Cardiac septum (tissue), 1 donor: ENCODE results near the gene ACAP2. TPM values are rescaled to one million over a fixed set of nuclear protein-coding genes. Genes with fewer than 3 reads are reported as not detected.
A peak's percentile ranks its signal among the peaks of the same experiment; 100 is the strongest.
"Not testable (repeated sequence)": the region's sequence is repeated elsewhere in the genome, so short reads cannot be mapped to it uniquely, and the experiment has no call there.

Experiments
- DNase-seq: peaks from one replicate; pipeline ENCODE4 v3.0.0-alpha.2; 2020; ENCODE audit warnings: low spot score
- intact Hi-C: fragments of 100-400 bp; cut with DNase I; formaldehyde crosslinking; loops from one replicate; pipeline ENCODE4 v1.14.0; 2022
- total RNA-seq: library from RNA; stranded (reverse); fragmentation: NEBNext Ultra II Directional; extraction: Animal tissue kit (Norgen Biotek cat#: 25700); gene quantifications from one replicate; pipeline ENCODE4 v1.2.1, GENCODE V29; 2021
- donor health status: DM: no; HTN: no; CAD: no.

The ACAP2 gene
- total RNA-seq, 1 donor from 2014 or later: 20.0 TPM

DNA sequence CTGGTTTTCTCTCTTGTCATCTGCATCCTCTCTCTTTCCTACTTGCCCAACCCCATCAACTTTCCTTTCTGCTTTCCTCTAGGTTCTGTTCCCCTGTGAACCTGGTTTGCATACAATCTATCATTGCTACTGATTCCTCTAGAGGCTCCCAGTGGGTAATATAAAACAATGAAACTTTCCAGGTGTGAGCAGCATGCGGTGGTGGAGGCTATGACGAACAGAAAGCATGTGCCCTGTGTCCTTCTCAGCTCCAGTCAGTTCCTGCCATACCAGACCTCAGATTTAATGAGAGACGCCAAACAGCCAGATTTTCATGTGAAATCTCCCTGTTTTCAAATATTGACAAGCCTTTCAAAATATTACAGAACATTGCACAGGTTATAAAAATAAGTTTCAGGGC, 3.5 kb upstream of the ACAP2 start:
- intact Hi-C loops: no loop called here
- no peak for DNase-seq

DNA sequence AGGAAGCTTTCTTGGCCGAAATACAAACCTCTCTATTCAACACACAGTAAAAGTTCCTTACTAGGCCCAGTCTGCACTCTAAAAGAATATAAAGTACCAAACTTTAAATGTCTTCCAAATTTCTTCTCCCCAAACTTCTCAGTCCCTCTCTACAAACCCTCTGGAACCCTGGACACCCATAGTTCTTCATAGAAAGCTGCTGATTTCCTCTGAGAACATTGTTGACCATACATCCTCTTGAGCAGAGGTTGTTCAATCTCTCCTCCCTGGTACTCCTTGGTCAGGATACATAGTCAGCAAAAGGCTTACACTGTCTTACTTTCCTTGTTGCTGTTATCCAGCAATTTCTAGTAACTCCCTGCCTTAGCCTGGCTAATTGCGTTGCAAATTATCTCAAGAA, 3.1 kb upstream of the ACAP2 start:
- intact Hi-C loops: no loop called here
- no peak for DNase-seq

DNA sequence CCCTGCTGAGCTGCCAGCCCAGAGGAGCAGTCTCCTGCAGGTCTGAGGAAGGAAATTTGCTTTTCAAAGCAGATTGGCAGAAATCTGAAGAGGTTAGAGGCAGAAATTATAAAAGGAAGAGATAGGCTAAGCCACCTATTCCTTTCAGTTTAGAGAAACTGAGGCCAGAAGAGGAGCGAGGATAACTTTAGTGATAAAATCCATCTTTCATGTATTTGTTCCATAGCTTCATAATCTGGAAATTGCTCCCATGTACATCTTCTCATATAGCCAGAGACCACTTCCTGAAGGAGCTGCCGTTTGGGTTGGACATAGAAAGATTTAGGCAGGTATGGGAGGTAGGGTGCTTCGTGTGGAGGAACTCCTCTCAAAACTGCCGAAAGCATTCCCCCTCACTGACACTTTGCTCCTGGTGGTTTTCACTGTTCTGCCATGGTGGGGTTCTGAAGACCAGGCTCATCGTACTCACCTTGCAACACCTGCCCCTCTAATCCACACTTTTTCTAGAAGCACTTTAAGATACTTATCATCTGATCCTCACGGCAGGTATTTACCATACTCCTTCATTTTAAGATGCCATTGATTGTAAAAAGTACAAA, 670 bp upstream of the ACAP2 start:
- DNase-seq: no peak
- intact Hi-C loops: loop anchor here (5.0 kb wide), 1 partner anchor 171 kb away; the partner anchor contains the start of gene XXYLT1

DNA sequence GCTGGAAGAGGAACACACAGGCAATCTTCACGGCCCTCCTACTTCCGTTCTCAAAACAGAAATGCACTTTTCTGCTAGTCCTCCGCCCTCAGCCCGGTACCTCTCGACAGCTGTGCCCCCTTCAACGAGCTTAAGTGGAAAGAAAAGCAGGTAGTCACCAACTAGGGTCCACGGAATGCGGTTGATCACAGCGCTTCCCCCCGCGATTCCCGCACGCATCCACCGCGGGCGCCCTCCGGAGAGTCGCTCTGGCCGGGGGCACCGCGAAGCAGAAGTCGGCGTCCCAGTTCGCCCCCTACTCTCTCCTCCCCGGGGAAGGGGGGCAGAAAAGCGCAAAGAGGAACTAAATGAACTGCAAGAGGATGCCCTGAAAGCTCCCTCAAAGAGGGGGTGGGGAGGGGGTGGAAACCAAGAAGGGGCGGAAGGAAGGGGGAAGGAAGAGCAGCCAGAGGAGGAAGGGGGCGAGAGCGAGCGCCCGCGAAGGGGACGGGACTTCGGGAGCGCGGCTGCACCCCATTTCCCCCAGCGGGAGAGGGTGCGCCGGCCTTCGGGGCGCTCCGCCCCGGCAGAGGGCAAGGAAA, 738 bp downstream of the ACAP2 start:
- intact Hi-C loops: loop anchor here (5.0 kb wide), 1 partner anchor 170 kb away; the partner anchor contains the start of gene XXYLT1
- DNase-seq: peak; percentile 81

DNA sequence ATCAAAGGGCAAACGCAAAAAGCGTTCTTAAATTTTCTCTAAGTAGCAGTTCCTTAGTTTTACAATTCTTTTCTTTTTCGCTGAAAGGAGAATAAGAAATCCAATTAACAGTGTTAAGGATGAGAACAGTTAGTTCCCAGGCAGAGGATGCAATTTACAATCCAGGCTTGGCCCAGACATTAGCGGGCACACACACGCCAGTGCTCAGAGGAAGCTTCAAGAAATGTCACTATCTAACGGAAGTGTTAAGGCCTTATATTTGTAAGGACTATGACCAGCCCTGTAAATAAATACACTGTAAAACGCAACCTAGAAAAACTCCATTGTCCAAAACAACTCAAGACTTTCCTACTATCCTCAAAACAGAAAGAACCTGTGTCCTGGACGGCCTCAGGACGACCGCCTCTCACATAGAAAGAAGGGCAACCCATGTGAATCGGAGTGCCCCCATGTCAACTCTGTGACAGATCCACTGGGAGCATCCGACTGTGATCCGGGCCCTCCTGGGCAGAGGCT, 1.3 kb downstream of the ACAP2 start:
- DNase-seq: no peak
- intact Hi-C loops: loop anchor here (5.0 kb wide), 1 partner anchor 169 kb away; the partner anchor contains the start of gene XXYLT1

DNA sequence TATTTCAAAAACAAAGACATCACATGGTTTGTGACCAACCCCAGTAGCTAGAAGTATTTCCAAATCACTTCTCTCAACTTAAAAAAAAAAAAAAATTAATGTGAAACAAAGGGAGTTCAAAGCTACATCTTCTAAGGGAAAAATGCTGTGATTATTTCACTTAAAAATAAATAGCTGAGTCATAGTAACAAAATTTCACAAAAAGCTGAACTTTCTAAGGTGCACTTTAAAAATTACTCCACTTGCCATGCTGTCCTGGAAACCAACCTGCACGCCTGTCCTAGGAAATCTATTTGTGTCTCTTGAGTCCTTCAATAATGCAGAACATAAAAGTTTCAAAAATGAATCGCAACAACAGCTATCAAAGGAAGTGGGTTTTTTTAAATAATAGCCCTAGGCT, 1.8 kb downstream of the ACAP2 start:
- no peak for DNase-seq
- intact Hi-C loops: loop anchor here (5.0 kb wide), 1 partner anchor 169 kb away; the partner anchor contains the start of gene XXYLT1

DNA sequence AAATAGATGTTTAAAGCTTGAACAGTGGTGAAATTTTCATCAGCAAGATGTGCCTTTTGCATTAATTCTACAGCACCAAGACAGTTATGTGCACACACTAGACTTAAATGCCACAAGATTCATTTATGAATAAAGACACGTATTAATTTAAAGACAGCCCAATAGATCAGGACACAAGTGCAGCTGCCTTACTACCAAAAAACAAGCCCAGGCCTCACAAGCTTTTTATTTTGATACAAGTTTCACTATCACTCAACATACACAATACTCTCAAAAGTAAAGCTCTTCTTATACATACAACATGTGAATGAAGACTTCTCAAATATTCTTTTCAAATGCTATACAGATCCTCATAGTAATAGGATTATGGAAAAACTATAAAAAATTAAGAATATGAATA, 2.4 kb downstream of the ACAP2 start:
- DNase-seq: no peak
- intact Hi-C loops: loop anchor here (5.0 kb wide), 1 partner anchor 168 kb away; the partner anchor contains the start of gene XXYLT1

DNA sequence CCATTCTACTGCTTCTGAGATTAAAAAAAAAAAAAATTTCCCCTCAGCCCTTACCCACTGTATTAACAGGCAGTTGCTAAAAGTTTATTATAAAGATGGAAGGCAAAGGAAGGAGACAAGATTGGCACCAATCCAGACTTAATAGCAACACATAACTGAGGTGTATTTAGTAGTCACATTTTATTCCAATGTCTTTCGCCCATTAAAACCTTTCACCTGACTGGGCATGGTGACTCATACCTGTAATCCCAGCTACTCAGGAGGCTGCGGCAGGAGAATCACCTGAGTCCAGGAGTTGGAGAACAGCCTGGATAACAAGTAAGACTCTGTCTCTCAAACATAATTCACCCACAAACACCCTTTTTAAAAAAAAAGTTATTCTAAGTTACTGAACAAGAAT, 4.4 kb downstream of the ACAP2 start:
- intact Hi-C loops: no loop called here
- DNase-seq: no peak

DNA sequence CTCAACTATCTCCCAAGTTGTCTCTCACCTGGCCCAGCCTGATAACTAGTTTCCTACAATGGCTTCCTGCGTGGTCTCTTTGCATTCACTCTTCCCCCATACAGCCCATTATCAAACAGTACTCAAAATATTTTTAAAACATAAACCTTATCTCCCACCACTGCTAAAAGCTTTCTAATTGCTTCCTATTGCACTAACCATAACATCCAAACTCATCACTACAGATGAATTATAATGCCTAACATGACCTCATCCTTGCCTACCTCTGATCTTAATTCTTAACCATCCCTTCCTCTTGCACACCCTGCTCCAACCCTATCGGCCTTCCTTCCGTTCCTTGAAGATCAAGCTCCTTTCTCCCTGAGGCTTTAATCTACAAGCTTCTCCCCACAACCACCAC, 17.0 kb downstream of the ACAP2 start:
- intact Hi-C loops: no loop called here
- no peak for DNase-seq

DNA sequence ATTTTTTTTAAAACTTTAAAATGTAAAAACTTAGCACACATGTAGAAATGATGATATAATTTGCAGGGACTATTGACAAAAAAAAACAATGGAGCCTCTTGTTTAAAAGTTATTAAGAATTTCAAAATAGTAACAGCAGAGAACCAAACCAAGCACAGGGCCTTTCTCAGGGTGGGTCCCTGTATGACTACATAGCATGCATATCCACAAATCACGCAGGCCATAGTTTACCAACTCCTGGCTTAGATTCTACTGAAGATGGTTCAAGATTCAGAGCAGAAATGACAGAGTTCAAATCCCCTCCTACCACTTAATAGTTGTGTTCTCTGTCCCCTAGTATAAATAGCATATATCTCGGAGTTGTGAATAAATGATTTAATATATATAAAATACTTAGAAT, 19.0 kb downstream of the ACAP2 start:
- no peak for DNase-seq
- intact Hi-C loops: no loop called here

DNA sequence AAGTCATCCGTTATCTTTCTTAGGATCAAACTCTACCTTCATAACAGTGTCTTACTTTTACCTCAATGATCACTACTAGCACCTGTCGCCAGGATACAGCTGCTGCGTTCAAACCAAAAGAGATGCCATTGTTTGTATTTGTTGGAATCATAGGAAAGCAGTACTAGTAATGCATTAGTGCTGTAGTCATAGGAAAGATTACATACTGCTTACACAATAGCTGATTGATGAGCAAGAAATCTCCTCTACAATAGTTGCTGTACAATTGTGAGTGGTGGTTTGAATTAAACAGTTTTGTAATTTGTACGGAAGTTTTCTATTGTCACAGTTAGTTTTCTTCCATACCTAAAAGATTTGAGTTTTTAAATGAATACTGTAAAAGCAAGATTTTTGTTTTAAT, 21.4 kb downstream of the ACAP2 start:
- no peak for DNase-seq
- intact Hi-C loops: no loop called here

DNA sequence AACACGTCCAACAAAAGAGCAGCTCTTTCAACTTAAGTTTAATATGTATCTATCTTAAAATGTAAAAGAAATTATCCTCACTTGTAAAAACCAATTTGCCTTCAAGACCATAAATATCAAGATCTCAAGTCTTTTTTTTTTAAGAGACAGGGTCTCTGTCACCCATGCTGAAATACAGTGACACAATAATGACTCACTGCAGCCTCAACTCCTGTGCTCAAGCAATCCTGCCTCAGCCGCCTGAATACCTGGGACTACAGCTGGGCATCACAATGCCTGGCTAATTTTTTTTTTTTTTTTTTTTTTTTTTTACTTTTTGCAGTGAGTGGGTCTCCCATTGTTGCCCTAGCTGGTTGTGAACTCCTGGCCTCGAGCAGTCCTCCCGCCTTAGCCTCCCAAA, 26.0 kb downstream of the ACAP2 start:
- intact Hi-C loops: no loop called here

DNA sequence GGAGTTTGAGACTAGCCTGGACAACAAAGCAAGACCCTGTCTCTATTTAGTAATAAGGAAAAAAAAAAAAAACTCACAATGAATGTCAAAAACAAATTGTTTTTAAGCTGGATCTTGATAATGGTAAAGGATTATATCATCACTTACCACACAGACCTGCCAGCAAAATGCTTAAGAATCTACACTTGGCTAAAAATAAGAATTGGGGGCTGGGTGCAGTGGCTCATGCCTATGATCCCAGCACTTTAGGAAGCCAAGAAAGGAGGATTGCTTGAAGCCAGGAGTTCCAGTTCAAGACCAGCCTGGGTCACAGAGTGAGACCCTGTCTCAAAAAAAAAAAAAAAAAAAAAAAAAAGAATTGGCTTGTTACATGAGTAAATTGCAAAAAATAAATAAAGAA, 31.0 kb downstream of the ACAP2 start:
- intact Hi-C loops: no loop called here

More for the DNA sequence above, 26.0 kb downstream of the ACAP2 start:
- DNase-seq: no peak

DNA sequence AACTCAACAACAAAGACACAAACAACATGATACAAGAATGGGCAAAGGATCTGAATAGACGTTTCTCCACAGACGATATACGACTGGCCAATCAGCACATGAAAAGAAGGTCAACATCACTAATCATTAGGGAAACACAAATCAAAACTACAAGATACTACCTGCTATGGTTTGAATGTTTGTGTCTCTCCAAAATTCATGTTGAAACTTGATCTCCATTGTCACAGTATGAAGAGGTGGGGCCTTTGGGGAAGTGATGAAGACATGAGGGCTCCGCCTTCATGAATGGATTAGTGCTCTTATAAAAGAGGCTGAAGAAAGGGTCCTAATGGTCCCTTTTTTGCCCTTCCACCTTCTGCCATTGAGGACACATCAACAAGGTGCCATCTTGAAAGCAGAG, 32.3 kb downstream of the ACAP2 start:
- no peak for DNase-seq
- intact Hi-C loops: no loop called here

More for the DNA sequence above, 31.0 kb downstream of the ACAP2 start:
- no peak for DNase-seq

DNA sequence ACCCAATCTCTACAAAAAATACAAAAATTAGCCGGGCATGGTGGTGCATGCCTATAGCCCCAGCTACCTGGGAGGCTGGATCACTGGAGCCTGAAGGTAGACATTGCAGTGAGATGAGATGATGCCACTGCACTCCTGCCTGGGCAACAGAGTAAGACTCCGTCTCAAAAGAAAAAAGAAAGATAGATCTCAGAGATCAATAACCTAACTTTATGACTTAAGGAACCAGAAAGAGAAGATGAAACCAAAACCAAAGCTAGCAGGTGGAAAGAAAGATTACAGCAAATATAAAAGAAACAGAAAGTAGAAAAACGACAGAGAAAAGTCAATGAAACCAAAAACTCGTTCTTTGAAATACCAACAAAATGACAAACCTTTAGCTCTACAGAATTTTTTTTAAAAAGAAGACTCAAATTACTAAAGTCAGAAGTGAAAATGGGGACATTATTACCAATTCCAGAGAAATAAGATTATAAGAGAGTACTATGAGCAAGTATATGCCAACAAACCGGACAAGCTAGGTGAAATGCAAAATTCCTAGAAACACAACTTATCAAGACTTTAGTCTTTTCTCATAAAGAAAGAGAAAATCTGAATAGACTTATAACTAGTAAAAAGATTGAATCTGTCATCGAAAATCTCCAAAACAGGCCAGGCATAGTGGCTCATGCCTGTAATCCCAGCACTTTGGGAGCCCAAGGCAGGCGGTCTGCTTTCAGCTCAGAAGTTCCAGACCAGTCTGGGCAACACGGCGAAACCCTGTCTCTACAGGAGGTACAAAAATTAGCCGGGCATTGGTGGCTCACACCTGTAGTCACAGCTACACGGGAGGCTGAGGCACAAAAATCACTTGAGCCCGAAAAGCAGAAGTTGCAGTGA, 35.0 kb downstream of the ACAP2 start:
- DNase-seq: no peak
- intact Hi-C loops: no loop called here

DNA sequence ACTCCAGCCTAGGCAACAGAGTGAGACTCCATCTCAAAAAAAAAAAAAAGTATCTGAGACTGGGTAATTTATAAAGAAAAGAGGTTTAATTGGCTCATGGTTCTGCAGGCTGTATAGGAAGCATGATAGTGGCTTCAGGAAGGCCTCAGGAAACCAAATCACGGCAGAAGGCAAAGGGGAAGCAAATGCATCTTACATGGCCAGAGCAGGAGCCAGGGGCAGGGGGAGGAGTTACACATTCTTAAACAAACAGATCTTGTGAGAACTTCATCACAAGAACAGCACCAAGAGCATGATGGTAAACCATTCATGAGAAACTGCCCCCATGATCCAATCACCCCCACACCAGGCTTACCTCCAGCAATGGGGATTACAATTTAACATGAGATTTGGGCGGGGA, 37.2 kb downstream of the ACAP2 start:
- intact Hi-C loops: no loop called here
- no peak for DNase-seq

DNA sequence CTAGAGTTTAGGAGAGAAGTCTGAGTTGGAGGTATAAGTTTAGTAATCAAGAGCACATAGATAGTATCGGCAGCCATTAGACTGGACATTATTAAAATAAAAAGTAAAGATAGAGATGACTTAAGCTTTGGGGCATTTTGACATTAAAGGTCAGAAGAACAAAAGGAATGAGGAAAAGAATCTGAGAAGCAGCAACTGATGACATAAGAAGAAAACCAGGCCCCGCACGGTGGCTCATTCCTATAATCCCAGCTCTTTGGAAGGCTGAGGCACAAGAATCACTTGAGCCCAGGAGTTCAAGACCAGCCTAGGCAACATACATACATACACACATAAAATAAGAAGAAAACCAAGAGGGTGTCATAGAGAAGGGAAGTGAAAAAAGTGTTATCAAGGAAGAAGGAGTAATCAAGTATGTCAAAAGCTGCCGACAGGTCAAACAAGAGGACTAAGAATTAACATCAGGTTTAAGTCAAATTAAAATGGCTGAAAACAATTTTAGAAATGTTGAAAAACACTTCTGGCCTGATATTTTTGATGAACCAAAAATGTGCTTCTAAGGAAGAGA, 38.9 kb downstream of the ACAP2 start:
- intact Hi-C loops: no loop called here

DNA sequence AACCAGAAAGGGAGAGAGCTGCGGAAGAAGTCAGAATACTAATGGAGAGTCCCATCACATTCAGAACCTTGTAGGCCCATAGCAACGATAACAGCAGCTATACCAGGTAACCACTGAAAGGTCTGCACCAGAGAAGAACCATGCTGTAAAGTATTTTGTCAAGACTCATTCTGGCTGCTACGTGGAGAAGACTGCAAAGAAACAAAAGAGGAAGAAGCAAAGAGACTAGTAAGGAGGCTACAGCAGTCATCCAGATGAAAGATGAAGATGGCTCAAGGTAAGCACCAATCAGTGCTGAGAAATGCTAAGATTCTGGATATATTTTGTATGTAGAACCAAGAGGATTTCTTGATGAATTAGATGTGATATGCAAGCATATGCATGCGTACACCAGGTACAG, 39.6 kb downstream of the ACAP2 start:
- intact Hi-C loops: no loop called here
- no peak for DNase-seq

More for the DNA sequence above, 38.9 kb downstream of the ACAP2 start:
- DNase-seq: no peak

DNA sequence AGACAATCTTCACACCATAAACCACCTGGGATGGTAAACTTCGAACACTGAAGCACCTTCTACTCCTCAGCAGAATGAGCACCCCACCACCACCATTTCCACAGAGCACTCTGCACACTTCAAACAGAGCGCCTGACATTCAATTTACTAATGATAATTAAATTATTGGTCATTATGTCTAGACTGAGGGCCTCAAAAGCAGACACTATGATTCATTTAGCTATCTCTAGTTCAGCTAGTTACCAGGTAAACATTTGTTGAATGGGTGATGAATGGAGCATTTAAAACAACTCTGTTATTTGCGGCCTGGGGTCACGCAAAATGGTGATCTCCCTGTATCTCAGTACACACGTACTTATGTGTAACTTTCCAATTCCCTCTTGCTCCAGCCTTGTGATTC, 40.9 kb downstream of the ACAP2 start:
- no peak for DNase-seq
- intact Hi-C loops: no loop called here

DNA sequence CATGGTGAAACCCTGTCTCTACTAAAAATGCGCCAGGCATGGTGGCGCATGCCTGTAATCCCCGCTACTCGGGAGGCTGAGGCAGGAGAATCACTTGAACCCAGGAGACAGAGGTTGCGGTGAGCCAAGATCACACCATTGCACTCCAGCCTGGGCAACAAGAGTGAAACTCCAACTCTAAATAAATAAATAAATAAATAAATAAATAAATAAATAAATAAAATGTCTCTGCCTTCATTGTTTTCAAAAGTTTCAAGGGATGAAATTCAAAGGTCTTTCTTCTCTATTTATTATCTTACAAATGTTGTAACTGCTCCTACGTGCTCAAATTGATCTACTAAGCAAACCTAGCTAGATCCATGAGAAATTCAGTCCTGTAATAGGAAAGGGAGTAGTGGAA, 44.4 kb downstream of the ACAP2 start:
- DNase-seq, intact Hi-C loops: not testable (repeated sequence)
